Measurements from ENCODE around the gene ZNF26.
"Not testable (repeated sequence)": the region's sequence is repeated elsewhere in the genome, so short reads cannot be mapped to it uniquely, and the experiment has no call there.

Gene ZNF26

DNA sequence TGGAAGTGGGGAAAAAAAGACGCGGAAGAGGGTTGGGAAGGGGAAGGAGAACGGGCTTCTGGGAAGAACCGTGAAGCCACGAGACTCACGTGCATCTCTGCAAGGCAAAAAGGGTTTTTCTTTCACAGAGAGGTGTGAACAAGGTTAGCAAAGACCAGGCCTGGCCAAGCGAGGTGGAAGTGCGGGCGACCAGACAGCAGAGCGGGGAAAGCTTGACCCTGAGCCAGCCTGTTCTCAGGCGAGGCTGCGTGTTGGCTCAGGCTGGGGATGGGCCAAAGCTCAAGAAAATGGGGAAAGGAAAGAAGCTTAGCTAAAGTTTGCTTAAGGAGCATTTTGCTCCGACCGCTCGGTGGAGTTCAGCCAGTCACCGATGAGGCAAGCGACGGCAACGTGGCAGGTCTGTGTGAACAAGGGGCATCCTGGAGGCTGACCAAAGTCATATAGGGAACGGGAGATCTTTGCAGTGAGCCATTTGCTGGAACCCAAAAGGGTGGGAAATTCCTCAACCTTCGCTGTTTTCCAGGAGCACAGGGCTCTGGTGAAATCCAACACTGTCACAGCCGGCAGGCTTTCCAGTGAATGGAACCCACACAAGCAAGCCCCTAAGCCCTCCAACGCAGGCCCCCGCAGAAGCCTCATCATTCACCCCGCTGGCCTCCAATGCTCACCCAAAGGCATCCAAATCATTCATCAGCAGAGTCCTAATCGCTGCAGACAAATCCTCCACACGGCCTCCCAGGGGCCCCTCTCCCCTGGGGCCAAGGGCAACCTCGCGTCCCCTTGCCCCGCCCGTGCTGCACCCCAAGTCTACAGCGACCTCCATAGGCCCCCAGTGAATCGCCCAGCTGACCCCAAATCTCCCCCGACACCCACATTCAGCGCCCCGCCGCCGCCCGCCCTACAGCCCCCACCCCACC lies 30.8 kb upstream of the ZNF26 start:
- no peak for DNase-seq

DNA sequence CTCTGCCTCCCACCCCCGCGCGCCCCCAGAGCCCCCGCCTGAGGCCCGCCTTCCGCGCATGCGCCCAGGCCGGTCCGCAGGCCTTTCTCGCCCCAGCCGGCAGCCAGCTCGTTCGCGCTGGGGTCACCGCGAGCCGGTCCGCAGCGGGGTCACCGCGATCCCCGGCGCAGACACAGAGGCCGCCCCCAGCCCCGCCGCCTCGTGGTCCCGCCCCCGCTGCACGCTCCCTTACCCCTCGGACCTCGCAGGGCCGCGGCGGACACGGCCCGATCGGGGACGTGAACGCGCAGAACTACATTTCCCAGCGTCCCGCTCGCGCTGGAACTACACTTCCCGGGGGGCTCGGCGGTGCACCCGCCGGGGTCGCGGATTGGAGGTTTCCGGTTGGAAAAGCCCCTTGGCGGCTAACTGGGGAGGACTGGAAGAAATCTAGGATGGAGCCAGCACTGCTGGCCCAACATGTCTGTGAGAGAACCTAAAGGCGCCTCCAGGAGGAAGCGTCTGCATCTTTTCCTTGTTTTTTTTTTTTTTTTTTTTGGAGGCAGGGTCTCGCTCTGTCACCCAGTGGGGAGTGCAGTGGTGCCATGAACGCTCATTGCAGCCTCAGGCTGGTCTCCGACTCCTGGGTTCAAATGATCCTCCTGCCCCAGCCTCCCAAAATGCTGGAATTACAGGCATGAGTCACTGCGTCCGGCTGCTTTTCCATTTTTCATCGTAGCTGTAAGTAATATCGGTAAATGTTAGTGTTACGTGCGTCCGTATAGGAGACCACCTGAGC lies 30.0 kb upstream of the ZNF26 start, which contains the start of gene ZNF605:
Gene ZNF605, minus strand, starts transcription at position 296 of the 778 bp plus-strand sequence. CDS start 10,671 bp downstream, outside the sequence.
- peak; percentile 87 for DNase-seq

DNA sequence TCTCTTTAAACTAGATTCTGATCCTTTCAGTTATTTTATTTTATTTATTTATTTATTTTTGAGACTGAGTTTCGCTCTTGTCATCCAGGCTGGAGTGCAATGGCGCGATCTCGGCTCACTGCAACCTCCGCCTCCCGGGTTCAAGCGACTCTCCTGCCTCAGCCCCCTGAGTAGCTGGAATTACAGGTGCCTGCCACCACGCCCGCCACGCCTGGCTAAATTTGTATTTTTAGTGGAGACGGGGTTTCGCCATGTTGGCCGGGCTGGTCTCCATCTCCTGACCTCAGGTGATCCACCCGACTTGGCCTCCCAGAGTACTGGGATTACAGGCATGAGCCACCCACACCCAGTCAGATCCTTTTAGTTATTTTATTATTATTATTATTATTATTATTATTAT lies 24.4 kb upstream of the ZNF26 start:
- DNase-seq = not testable (repeated sequence)

DNA sequence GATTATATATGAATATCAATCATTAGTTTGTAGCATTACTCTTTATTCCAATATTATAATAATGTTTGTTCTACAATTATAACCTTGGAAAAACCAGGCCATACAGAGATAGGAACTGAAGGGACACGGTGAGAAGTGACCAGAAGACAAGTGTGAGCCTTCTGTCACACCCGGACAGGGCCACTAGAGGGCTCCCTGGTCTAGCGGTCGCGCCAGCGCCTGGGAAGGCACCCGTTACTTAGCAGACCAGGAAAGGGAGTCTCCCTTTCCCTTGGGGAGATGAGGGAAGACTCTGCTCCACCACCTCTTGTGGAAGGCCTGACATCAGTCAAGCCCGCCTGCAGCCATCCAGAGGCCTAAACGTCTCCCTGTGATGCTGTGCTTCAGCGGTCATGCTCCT lies 22.2 kb upstream of the ZNF26 start:
- DNase-seq = not testable (repeated sequence)

DNA sequence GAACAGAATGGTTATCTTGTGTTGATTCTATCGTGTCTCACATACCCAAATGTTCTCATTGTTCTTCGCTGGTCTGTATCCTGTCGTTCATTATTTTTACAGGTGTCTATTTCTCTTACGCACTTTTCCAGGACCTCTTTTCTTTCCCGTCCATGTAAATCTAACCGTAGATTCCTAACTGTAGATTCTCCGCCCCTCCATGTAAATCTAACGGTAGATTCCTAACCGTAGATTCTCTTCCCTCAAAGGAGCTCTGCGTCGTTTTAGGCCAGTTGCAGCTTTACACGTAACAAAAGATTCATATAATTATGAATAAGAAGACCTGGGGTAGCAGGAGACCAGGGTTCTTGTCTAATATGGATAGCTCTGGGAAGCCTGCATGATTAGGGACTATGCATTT lies 20.4 kb upstream of the ZNF26 start:
- DNase-seq = no peak

DNA sequence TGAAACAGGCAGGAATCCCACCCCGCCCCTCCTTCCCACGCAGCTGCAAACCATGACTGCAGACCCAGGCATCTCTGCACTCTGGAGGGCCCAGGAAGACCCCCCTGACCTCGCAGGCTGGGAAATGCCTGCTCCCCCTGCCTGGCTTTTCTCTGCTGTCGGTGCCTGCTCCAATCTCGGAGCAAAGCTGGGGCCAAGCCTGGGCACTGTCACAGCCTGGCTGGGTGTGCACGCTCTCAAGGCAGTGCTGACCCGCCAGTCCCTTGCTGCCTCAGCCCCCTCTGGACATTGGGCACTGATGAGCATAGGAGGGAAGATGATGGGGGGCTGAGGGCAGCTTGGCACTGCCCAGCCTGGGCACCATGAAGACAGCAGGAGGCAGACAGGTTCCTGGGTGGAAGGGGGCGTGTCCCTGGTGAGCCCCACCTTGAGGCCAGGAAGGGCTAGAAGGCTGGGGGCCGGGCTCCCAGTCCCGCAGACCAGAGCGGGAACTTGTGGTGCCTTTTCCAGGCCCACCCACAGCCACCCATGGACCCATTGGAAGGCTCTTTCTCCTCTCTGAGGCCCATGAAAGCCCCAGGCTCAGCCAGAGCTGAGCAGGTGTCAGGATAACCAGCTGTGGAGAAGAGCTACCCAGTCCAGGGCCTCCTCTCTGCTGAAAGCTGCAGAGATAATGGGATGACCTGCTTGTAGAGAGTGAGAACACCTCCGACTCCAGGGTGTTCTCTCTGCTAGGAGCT lies 19.3 kb upstream of the ZNF26 start:
- no peak for DNase-seq

DNA sequence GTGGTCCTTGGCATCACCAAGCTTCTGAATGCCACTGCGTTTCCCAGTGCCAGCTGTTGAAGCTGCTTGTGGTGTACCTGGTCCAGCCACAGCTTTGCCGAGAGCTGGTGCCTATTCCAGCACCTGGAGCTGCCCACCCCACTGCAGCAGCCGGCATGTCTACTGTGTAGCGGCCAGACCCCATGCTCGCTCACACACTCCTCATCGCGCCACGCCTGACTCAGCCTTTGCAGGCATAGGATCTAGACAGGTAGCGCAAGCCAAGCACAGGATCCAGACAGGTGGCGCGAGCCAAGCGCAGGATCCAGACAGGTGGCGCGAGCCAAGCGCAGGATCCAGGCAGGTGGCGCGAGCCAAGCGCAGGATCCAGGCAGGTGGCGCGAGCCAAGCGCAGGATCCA lies 18.4 kb upstream of the ZNF26 start:
- DNase-seq = no peak

DNA sequence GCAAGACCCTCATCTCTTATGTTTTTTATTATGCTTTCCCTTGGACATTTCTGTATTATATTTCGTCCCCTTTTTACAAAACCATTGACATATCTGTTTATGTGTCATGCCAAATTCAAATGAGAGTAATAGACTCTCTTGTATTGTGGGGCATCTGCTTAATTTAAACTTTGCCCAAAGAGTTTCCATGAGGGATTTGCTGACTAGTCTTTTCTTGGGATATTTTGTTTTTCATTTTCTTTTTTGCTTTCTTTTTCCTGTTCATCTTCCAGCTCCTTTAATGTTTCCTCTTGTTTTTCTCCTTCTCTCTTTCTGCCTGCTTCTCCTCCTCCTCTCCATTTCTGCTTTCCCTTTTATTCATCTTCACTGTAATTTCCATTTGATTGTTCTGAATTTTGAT lies 13.8 kb upstream of the ZNF26 start:
- no peak for DNase-seq

DNA sequence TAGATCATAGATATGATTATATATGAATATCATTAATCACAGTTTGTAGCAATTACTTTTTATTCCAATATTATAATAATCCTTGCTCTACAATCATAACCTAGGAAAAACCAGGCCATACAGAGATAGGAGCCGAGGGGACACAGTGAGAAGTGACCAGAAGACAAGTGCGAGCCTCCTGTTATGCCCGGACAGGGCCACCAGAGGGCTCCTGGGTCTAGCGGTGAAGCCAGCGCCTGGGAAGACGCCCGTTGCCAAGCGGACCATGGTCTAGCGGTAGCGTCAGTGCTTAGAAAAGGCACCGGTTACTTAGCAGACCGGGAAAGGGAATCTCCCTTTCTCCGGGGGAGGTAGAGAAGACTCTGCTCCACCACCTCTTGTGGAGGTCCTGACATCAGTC lies 9.3 kb upstream of the ZNF26 start:
- peak; percentile 29 for DNase-seq

DNA sequence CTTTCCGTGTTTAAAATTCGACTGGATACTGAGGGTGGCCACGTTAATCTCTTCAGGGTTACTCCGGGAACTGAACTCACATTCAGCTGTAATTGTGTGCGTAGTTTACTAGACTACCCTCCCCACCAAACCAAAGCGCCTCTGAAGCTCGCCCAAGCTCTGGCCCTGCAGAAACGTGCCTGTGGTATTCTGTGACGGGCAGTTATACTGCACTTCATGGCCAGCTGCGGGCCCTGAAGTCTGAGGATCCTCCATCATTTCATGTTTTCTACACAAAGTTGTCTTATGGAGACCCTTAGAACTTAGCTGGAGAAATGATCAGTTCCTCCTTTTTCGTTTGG lies 688 bp downstream of the ZNF26 start:
- DNase-seq = no peak

DNA sequence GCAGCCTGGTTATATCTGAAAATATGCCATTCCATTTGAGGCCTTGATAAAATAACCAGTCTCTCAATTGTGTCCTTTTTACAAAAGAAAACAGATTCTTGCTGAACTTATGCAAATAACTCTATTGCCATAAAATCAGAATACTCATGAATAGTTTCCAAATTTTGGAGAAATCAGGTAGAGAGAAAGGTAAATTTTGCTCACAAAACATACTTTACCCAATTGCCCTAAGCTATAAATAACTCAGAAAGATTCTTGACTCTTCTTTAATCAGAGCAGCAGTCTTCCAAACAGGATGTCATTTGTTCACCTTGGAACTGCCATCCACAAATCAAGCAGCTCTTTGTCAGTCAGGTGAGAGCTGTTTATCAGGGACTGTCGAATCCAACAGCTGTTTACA lies 12.6 kb downstream of the ZNF26 start:
- no peak for DNase-seq

DNA sequence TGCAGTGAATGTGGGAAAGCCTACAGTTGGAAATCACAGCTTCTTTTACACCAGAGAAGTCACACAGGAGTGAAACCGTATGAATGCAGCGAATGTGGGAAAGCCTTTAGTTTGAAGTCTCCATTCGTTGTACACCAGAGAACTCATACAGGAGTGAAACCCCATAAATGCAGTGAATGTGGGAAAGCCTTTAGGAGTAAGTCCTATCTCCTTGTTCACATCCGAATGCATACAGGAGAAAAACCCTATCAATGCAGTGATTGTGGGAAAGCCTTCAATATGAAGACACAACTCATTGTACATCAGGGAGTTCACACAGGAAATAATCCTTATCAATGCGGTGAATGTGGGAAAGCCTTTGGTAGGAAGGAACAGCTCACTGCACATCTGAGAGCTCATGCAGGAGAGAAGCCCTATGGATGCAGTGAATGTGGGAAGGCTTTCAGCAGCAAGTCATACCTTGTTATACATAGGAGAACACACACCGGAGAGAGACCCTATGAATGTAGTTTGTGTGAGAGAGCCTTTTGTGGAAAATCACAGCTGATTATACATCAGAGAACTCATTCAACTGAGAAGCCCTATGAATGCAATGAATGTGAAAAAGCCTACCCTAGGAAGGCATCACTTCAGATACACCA lies 24.6 kb downstream of the ZNF26 start:
- DNase-seq = no peak

DNA sequence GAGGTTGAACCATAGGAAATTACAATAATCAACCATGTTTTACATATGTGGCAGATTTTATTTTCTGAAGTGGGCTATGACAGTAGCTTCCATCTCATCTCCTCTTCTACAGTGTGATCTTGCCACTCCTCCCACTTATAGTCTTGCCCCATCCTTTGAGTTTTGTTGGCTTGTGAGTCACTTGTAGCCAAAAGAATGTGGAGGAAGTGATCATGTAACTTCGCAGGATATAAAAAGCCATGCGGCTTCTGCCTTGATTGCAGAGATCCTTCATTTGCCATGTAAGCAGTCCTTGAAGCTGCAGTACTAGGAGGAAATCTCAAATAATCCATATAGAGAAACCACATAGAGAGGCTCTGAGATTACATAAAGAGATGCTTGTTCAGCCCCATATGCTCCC lies 37.4 kb downstream of the ZNF26 start:
- no peak for DNase-seq

DNA sequence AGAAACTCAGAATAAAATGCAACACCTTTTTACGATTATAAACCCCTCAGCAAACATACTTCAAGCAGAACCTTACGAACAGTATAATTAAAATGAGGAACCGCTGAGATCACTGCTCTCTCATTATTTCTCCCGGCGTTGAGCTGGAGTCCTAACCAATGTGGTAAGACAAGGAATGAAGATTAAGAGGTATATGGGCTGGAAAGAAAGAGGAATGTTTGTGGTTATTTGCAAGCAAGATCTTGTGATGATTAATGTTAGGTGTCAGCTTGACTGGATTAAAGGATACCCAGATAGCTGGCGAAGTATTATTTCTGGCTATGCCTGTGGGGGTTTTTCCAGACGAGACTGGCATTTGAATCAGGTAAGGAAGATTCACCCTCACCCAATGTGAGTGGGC lies 40.8 kb downstream of the ZNF26 start:
- no peak for DNase-seq

DNA sequence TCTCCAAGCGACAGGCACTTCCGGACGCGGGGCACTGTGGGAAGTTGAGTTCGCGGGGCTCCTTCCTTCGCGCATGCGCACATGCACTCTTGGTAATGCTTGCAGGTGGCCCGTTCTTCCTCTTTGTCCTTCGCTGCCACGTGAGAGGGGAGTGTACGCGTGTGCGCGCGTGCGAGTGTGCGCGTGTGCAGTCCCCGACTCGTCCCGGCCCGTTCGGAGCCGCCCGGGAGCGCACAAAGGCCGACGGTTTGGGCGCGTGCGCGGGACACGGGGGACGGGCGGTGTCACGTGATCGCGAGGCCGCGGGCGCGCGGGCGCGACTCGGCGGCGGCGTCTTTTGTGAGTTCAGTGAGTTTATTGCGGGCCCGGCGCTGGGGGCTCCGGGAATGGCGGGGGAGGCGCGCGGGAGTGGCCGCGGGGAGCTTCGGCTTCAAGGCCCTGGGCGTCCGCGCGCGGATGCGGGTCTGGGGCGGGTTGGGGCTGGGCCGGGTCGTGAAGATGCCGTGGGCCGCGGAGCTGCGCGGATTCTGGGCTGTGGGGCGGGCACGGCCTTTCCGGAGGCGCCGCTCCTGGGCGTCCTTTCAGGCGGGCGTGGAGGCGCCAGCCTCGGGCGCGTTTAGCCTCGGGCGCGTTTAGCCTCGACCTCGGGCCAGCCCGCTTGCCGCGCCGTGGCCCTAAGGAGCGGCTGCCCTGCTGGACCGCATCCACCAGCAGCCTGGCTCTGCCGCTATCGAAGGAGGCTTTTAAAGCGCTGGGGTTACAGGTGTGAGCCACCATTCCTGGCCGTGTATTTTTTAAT lies 51.2 kb downstream of the ZNF26 start, which contains the start of gene ZNF84:
Gene ZNF84, plus strand, starts transcription at position 303 of the 799 bp plus-strand sequence. CDS start 3,959 bp downstream, outside the sequence.
- DNase-seq = peak; percentile 97

DNA sequence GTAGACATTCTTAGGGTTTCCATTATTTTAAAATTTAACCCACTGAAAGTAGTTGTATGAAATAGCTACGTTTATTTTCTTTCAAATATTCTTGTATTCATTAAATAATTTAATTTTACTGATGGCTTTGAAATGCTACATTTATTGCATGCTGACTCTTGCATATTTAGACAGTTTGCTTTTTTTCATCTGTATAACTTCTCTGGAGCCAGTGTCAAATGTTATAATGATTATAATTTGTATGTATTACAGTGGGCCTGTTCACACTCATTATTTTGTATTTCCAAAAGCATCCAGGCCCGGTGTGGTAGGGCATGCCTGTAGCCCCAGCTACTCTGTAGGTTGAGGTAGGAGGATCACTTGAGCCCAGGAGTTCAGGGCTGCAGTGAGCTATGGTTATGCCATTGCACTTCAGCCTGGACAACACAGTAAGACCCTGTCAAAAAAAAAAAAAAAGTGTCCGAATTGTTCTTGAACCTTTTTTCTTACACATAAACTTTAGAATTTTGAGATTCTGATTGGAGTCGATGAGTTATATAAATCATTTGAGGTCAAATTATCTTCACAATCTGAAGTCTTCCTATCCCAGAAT lies 52.0 kb downstream of the ZNF26 start:
- no peak for DNase-seq

DNA sequence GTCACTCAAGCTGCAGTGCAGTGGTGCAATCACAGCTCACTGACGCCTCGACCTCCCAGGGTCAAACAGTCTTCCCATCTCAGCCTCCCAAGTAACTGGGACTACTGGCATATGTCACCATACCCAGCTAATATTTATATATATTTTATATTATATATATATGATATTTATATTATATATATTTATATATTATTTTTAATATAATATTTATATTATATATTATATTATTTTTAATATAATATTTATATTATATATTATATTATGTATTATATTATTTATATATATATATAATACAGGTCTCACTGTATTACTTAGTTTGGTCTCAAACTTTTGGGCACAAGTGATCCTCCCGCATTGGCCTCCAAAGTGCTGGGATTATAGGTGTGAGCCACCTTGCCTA lies 60.5 kb downstream of the ZNF26 start:
- no peak for DNase-seq

DNA sequence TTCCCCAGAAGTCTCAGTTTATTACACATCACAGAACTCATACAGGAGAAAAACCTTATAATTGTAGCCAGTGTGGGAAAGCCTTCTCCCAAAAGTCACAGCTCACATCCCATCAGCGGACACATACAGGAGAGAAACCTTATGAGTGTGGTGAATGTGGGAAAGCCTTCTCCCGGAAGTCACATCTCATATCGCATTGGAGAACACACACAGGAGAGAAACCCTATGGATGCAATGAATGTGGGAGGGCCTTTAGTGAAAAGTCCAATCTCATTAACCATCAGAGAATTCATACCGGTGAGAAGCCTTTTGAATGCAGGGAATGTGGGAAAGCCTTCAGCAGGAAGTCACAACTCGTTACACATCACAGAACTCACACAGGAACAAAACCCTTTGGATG lies 71.3 kb downstream of the ZNF26 start:
- DNase-seq = no peak

DNA sequence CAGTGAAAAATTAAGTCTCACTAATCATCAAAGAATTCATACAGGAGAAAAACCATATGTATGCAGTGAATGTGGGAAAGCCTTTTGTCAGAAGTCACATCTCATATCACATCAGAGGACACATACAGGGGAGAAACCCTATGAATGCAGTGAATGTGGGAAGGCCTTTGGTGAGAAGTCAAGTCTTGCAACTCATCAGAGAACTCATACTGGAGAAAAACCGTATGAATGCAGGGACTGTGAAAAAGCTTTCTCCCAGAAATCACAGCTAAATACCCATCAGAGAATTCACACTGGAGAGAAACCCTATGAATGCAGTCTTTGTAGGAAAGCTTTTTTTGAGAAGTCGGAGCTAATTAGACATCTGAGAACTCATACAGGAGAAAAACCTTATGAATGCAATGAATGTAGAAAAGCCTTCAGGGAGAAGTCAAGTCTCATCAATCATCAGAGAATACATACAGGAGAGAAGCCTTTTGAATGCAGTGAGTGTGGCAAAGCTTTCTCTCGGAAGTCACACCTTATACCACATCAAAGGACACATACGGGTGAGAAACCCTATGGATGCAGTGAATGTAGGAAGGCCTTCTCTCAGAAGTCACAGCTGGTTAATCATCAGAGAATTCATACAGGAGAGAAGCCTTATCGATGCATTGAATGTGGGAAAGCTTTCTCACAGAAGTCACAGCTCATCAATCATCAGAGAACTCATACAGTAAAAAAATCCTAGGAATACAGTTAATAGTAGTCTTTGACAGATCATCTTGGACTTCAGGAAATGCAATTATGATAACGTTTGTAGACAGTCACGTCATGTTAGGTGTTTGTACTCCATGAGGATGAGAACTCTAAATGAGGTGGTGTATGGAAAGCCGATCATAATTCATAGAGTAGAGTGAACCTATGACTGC lies 72.3 kb downstream of the ZNF26 start:
- DNase-seq = no peak

DNA sequence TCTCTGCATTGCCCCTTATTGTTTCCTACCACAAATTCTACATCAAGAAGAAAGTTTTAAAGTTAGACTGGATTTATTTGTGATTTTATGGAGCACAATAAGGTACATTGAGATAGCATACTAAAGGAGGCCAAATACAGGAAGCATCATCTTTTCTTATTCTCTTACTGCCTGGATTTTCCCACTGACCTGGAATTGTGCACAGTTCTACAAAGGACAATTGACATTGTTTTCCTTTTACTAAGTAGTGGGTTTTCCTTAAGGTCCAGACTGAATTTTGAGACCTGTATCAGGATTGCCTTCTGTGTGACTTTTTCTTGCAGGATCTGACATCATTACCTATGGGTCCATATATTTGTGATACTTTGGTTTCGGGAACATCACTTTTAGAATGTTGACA lies 75.8 kb downstream of the ZNF26 start:
- DNase-seq = no peak

Measured in CD4-positive, alpha-beta T cell treated with Interleukin-17A for 4 hours (primary cell).